ENCODE measurements around the gene KLHL3. TPM values are rescaled to one million over a fixed set of nuclear protein-coding genes. Genes with fewer than 3 reads are reported as not detected.

The KLHL3 gene, protein sequence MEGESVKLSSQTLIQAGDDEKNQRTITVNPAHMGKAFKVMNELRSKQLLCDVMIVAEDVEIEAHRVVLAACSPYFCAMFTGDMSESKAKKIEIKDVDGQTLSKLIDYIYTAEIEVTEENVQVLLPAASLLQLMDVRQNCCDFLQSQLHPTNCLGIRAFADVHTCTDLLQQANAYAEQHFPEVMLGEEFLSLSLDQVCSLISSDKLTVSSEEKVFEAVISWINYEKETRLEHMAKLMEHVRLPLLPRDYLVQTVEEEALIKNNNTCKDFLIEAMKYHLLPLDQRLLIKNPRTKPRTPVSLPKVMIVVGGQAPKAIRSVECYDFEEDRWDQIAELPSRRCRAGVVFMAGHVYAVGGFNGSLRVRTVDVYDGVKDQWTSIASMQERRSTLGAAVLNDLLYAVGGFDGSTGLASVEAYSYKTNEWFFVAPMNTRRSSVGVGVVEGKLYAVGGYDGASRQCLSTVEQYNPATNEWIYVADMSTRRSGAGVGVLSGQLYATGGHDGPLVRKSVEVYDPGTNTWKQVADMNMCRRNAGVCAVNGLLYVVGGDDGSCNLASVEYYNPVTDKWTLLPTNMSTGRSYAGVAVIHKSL
- 1.3 and 3.4 TPM in 2 replicates for total RNA-seq (ENCODE audit: low replicate concordance)

DNA sequence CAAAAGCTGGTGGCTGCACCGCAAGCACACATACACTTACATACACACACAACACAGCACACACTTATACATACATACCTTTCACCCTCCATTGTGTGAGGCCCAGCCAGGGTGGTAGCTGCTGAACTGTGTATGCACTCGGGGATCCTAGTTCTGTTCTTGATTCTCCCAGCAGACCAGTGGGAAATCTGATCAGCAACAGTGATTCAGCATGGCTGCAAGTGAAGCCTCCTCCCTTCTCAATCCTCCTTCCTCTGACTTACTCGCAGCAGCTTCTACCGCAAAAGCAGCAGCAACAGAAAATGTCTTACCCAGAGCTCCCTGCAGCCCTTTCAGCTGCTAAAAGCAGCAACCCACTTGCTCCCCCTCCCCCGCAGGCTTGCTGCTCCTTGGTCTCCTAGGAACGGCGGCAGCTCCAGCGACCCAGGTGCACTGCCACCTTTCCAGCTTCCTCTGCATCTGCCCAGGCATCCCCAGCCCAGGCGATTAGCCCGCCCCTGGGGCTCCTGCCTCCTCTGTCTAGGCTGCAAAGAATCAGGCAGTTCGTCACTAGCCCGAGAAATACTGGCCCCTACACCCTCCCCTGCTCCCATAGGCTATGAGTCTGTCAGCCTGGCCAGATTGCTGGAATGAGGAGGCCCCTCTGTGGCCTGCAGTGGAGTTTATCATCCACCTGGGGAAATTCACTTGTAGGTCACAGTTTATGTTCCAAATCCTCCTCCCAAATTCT, at the start of gene KLHL3:
KLHL3 (minus strand) TSS at position 535 of the 730 bp plus-strand sequence; CDS start at position 92, 443 bp downstream.

DNA sequence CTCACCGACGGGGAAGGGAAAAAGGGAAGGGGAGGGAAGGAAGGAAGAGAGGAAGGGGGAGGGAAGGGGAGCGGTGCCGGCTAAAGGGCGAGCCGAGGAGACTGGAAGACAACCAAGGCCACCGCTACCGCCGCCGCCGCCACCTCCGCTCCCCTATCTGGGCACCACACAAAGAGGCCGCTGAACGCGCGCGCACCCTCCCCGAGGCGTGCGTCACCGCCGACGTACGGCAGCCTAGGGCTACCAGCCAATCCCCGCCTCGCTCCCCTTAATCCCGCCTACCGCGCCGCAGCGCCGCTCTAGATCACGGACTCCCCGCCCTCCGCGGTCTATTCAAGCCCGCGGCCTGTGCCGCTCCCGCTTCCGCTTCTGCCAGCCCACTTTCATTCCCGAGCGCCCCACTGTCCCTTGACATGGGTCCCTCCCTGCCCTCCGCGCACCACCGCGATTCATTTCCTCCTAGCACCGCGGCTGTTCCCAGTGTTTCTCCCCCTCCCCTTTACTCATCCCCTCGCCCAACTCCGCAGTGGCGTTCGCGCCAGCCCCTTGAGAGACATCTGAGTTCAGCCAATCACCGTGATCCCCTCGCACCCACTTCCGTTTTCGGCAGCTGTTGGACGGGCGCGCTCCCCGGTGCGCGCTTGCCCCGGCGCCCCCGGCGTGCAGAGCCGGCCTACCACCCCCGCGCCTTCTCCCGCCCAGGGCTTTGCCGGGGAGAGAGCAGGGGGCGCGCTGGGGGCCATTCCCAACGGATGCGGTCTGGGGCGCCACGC, 18.5 kb upstream of the KLHL3 start, which contains the start of gene HNRNPA0:
HNRNPA0 (minus strand) TSS at position 176 of the 773 bp plus-strand sequence. CDS start 297 bp downstream, outside the sequence.

Other genes with a start within 250 kb of the KLHL3 start
- 273 and 727 TPM in 2 replicates for gene SPOCK1, start 236.8 kb downstream of the KLHL3 start, total RNA-seq (ENCODE audit: low replicate concordance)
- gene HNRNPA0, start 18.3 kb upstream of the KLHL3 start, total RNA-seq (ENCODE audit: low replicate concordance): 10.3 and 16.5 TPM in 2 replicates
- gene MYOT, start 131.8 kb upstream of the KLHL3 start, total RNA-seq (ENCODE audit: low replicate concordance): not detected in 2 replicates
- gene PKD2L2, start 153.4 kb upstream of the KLHL3 start, total RNA-seq (ENCODE audit: low replicate concordance): not detected in 2 replicates